ENCODE data around the gene BARX2. TPM values are rescaled to one million over a fixed set of nuclear protein-coding genes. Genes with fewer than 3 reads are reported as not detected.

Gene BARX2
- total and polyA plus RNA-seq, 2 of the 4 experiments (the other 2 are of a cell fraction): not detected

DNA sequence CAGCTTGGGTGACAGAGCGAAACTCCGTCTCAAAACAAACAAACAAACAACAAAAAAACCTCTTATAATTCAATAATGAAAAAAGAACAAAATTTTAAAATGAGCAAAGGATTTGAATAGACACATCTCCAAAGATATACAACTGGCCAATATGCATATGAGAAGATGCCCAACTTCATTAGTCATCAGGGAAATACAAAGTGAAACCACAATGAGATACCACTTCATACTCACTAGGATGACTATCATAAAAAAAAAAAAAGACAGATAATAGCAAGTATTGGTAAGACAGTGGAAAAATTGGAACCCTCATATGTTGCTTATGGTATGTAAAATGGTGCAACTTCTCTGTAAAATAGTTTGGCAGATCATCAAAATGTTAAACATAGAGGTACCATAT, 28.7 kb upstream of the BARX2 start:
- H4K91ac ChIP-seq (ENCODE audit: insufficient read depth, low read depth, low read length): no peak overlapping the region
- H3K23ac ChIP-seq (ENCODE audit: low read depth, low read length): no peak overlapping the region
- ChIA-PET CTCF (no interaction called here), POLR2A (ENCODE audit: unreplicated experiment) (no interaction called here)
- ATAC-seq (ENCODE audit: low read depth) (no peak), DNase-seq (no peak)
- H2AK5ac ChIP-seq (ENCODE audit: low read depth, low read length): no peak overlapping the region
- H3K18ac ChIP-seq (ENCODE audit: low read depth, low read length): no peak overlapping the region
- H3K4me1 ChIP-seq (ENCODE audit: control insufficient read depth, insufficient read depth, low read length): no peaks in the 10 kb centered on the region
- H3K79me1 ChIP-seq (ENCODE audit: low read depth in 1 of 2, low read length in 2 of 2): no peaks in the 10 kb centered on the region
- no TSS peak for BruUV-seq (replicated peaks)
- intact Hi-C loops (cut with micrococcal nuclease) (no loop called here), dilution Hi-C loops (cut with HindIII; ENCODE audit: low sequenced_read_pairs, unreplicated experiment) (no loop called here), in situ Hi-C loops (cut with MboI; ENCODE audit: low sequenced_read_pairs) (no loop called here)
- no peak overlapping the region for H3K27ac ChIP-seq (ENCODE audit: insufficient read depth, low read length)
- no peak overlapping the region for H3K4me3 ChIP-seq (ENCODE audit: insufficient read depth, low read depth, low read length)
- no peak overlapping the region for H2BK20ac ChIP-seq (ENCODE audit: low read depth, low read length)
- H2AFZ ChIP-seq (replicated peaks; ENCODE audit: low read length, poor library complexity): no peak overlapping the region
- H3K36me3 ChIP-seq (ENCODE audit: control insufficient read depth, insufficient read depth, low read length): no peaks in the 10 kb centered on the region
- H3K9ac ChIP-seq (ENCODE audit: low read depth, low read length): no peak overlapping the region
- no CpG with 5 or more reads among the region's 2 CpGs for WGBS, 2 experiments (ENCODE audit: extremely low coverage in 2 of 2, insufficient read length in 1 of 2)
- no peaks in the 10 kb centered on the region for H3K9me1 ChIP-seq (ENCODE audit: insufficient read depth, low read length)
- no peak overlapping the region for H3K4ac ChIP-seq (ENCODE audit: low read depth, low read length)
- H4K20me1 ChIP-seq (ENCODE audit: insufficient read depth, low read length): no peaks in the 10 kb centered on the region
- no peak overlapping the region for H3K14ac ChIP-seq (replicated peaks; ENCODE audit: low read depth, low read length)
- H4K8ac ChIP-seq (ENCODE audit: low read depth in 2 of 2, low read length in 2 of 2): no peak overlapping the region
- H4K5ac ChIP-seq (ENCODE audit: low read depth, low read length): no peak overlapping the region
- no peak overlapping the region for H2BK15ac ChIP-seq (ENCODE audit: low read depth, low read length)
- no peak overlapping the region for H2AK9ac ChIP-seq (replicated peaks; ENCODE audit: low read depth, low read length, poor library complexity)
- no peak overlapping the region for H2BK5ac ChIP-seq (ENCODE audit: low read depth, low read length, poor library complexity, severe bottlenecking)
- no peak overlapping the region for H3K56ac ChIP-seq (ENCODE audit: extremely low read depth, insufficient read depth, low read length)
- TF ChIP-seq, protein P1, sequence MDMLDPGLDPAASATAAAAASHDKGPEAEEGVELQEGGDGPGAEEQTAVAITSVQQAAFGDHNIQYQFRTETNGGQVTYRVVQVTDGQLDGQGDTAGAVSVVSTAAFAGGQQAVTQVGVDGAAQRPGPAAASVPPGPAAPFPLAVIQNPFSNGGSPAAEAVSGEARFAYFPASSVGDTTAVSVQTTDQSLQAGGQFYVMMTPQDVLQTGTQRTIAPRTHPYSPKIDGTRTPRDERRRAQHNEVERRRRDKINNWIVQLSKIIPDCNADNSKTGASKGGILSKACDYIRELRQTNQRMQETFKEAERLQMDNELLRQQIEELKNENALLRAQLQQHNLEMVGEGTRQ (IDR thresholded peaks at IDR 0.05; ENCODE audit: low read depth, low read length): no peak
- TF ChIP-seq CEBPB (IDR thresholded peaks at IDR 0.05; ENCODE audit: low read depth, low read length): no peak
- no peak for TF ChIP-seq FOS (IDR thresholded peaks at IDR 0.05; ENCODE audit: low read depth, low read length)
- TF ChIP-seq RAD21 (IDR thresholded peaks at IDR 0.05; ENCODE audit: low read length): no peak
- TF ChIP-seq RFX5 (IDR thresholded peaks at IDR 0.05; ENCODE audit: low read depth, low read length): no peak
- TF ChIP-seq SMC3 (IDR thresholded peaks at IDR 0.05; ENCODE audit: low read depth, low read length): no peak
- no peak for TF ChIP-seq MAFK (IDR thresholded peaks at IDR 0.05; ENCODE audit: low read depth, low read length)
- H3K4me2 ChIP-seq (ENCODE audit: low read depth, low read length): no peak overlapping the region
- H3K27me3 ChIP-seq (ENCODE audit: control insufficient read depth, insufficient read depth, low read length): peaks cover 7% of the 10 kb centered on the region
- no peaks in the 10 kb centered on the region for H3K9me3 ChIP-seq (ENCODE audit: control insufficient read depth, insufficient read depth, low read length)
- no peak overlapping the region for H2BK120ac ChIP-seq (ENCODE audit: low read depth, low read length)

Measured in IMR-90 (cell line).